SH-SY5Y (cell line): ENCODE data around the gene DRC3.

ENCODE experiments used
- GATA2 ChIP-seq: IDR thresholded peaks from 2 replicates; pipeline ENCODE4 v1.6.1; 2011; ENCODE audit warnings: mild to moderate bottlenecking, low read depth, low read length
- GATA3 ChIP-seq: IDR thresholded peaks from 2 replicates; pipeline ENCODE4 v1.6.1; 2011; ENCODE audit warnings: low read depth, mild to moderate bottlenecking, low read length, moderate library complexity

DNA sequence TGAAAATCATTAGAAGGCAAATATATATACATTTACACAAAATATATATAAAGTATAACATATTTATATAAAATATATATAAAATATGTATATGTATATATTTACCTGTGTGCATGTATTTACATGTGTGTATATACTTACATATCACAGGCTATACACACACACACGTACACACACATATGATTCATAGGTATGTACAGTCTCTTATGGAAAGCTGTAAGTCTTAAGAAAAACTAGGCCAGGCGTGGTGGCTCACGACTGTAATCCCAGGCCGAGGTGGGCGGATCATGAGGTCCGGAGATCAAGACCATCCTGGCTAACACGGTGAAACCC, 15.1 kb upstream of the DRC3 start:
- TF ChIP-seq GATA3 (no peak), GATA2 (no peak)
